ENCODE data around the gene TAF4. TPM values are rescaled to one million over a fixed set of nuclear protein-coding genes. Genes with fewer than 3 reads are reported as not detected.

TAF4 gene
- total and polyA plus RNA-seq, 2 of the 13 experiments (the other 11 are each of a cell fraction or from before 2014, with no cell fraction given), result 5.9 to 12.0 TPM

DNA sequence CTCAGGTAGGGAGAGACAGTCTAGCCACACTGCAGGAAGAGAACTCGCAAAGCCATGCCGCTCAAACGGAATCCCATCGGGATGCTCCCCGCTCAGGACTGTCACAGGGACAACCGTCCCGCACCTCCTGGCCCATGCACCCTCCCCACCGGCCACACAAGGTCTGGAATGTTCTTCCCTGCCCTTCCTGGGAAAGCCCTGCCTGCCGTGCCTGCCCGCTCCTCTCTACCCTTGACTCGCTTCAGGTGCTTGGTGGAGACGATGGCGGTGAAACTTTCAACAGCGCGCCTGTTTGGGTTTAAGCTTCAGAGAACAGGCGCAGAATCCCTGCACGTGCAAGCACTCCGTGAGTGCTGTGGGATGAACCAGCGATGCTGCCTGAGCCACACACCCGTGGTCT lies 20.6 kb downstream of the TAF4 start:
- H3K4me1 ChIP-seq (ENCODE audit: insufficient read depth, low read length), result peaks cover 35% of the 10 kb centered on the region
- POLR2A ChIA-PET, result interaction anchor here (2.5 kb wide), 1 partner anchor 21 kb away, joined by 30 read pairs; the partner anchor contains the start of gene TAF4
- no peak overlapping the region for H3K4me2 ChIP-seq (ENCODE audit: low read depth, low read length)
- TF ChIP-seq ZNF18 (CRISPR knock-in tag; IDR thresholded peaks at IDR 0.05; ENCODE audit: insufficient replicate concordance) (no peak), ZNF574 (CRISPR knock-in tag; IDR thresholded peaks at IDR 0.05) (peak; percentile 36; the same call in 1 of the 2 replicates), ZNF232 (CRISPR knock-in tag; IDR thresholded peaks at IDR 0.05; ENCODE audit: borderline replicate concordance) (no peak), ZBTB38 (CRISPR knock-in tag; IDR thresholded peaks at IDR 0.05) (peak; percentile 84; the same call in 1 of the 2 replicates), AKAP8 (CRISPR knock-in tag; IDR thresholded peaks at IDR 0.05) (peak; percentile 55; the same call in 1 of the 2 replicates), REPIN1 (CRISPR knock-in tag; IDR thresholded peaks at IDR 0.05; ENCODE audit: borderline replicate concordance, low read depth) (no peak), ZNF687 (CRISPR knock-in tag; IDR thresholded peaks at IDR 0.05) (peak; percentile 17; the same call in 1 of the 2 replicates), NRL (CRISPR knock-in tag; IDR thresholded peaks at IDR 0.05; ENCODE audit: borderline replicate concordance) (peak; percentile 67; the same call in 1 of the 2 replicates), HOXA3 (CRISPR knock-in tag; IDR thresholded peaks at IDR 0.05) (0 out of 2 replicates have a peak, but pooled peaks have one; percentile 11), PRPF4 (IDR thresholded peaks at IDR 0.05; ENCODE audit: low read depth, low read length, poor library complexity, severe bottlenecking) (peak; percentile 54)
- TF ChIP-seq, protein P1, sequence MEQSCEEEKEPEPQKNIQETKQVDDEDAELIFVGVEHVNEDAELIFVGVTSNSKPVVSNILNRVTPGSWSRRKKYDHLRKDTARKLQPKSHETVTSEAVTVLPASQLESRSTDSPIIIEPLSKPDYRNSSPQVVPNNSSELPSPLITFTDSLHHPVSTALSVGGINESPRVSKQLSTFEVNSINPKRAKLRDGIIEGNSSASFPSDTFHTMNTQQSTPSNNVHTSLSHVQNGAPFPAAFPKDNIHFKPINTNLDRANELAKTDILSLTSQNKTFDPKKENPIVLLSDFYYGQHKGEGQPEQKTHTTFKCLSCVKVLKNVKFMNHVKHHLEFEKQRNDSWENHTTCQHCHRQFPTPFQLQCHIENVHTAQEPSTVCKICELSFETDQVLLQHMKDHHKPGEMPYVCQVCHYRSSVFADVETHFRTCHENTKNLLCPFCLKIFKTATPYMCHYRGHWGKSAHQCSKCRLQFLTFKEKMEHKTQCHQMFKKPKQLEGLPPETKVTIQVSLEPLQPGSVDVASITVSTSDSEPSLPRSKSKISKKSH (CRISPR knock-in tag; IDR thresholded peaks at IDR 0.05; ENCODE audit: borderline replicate concordance), result 0 out of 2 replicates have a peak, but pooled peaks have one; percentile 58
- H3K79me2 ChIP-seq (ENCODE audit: insufficient read depth, low read length), result peaks cover 93% of the 10 kb centered on the region
- no peak for ATAC-seq
- no peak overlapping the region for H2AFZ ChIP-seq (ENCODE audit: low read length)
- CTCF ChIA-PET (ENCODE audit: low intra/inter-chr PET ratio, low total read pairs), result no interaction called here
- peaks cover 5 to 6% of the 10 kb centered on the region in 2 experiments; a peak in 3 of 5 replicates for H3K36me3 ChIP-seq (replicated peaks in 1 of 2; ENCODE audit: control insufficient read depth in 1 of 2, insufficient read depth in 2 of 2, low read length in 2 of 2)
- H4K20me1 ChIP-seq (ENCODE audit: insufficient read depth, low read length), result peaks cover 29% of the 10 kb centered on the region
- no TSS peak for BruUV-seq (replicated peaks)
- in situ Hi-C loops (cut with HindIII; ENCODE audit: extremely low pct_ligation_motif_present, low pct_unique_long_range_greater_than_20kb), result no loop called here
- no peak overlapping the region for H3K9ac ChIP-seq (ENCODE audit: insufficient read depth, low read depth, low read length)
- H3K27ac ChIP-seq (ENCODE audit: extremely low read length, insufficient read depth, low read length), result no peak overlapping the region
- no peak for FAIRE-seq
- H3K4me3 ChIP-seq (replicated peaks in 1 of 3; ENCODE audit: insufficient read depth in 1 of 3, low read depth in 2 of 3, low read length in 3 of 3), result no peak overlapping the region
- no peaks in the 10 kb centered on the region for H3K27me3 ChIP-seq (ENCODE audit: control insufficient read depth in 1 of 2, insufficient read depth in 2 of 2, low read length in 2 of 2)
- intact Hi-C loops (cut with micrococcal nuclease; ENCODE audit: unreplicated experiment), result no loop called here
- 95% methylated on average over 20 of the region's 20 CpGs for WGBS (ENCODE audit: low lambda C conversion rate)
- H3K9me3 ChIP-seq (ENCODE audit: low read length), result no peaks in the 10 kb centered on the region
- DNase-seq (ENCODE audit: low spot score), result no peak

All from HepG2 (cell line).